A172 (cell line): ENCODE data around the gene KRTAP5-6. TPM values are rescaled to one million over a fixed set of nuclear protein-coding genes. Genes with fewer than 3 reads are reported as not detected.

ENCODE experiments used
- DNase-seq: peaks from one replicate; pipeline ENCODE4 v3.0.0-alpha.2; 2015; ENCODE audit warnings: low spot score
- total RNA-seq: library from RNA; depleted of rRNA; stranded (reverse); fragments of >200 nt; shearing (Covaris generic); gene quantifications from 2 replicates; pipeline ENCODE4 v1.2.3, GENCODE V29; 2014

KRTAP5-6 gene
- total RNA-seq, 1 experiment from 2014 or later: not detected

DNA sequence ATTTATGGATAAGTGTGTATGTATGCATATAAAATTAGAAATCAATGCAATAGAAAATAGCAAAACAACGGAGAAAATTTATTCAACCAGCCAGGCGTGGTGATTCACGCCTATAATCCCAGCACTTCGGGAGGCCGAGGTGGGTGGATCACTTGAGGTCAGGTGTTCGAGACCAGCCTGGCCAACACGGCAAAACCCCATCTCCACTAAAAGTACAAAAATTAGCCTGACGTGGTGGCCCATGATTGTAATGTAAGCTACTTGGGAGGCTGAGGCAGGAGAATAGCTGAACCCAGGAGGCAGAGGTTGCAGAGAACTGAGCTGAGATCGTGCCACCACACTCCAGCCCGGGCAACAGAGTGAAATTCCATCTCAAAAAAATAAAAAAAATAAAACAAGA, 5.5 kb downstream of the KRTAP5-6 start:
- DNase-seq: no peak

- no peak for DNase-seq
Measured at GRCh38 chr11:1703146-1703545, 6.2 kb downstream of the KRTAP5-6 start.

DNA sequence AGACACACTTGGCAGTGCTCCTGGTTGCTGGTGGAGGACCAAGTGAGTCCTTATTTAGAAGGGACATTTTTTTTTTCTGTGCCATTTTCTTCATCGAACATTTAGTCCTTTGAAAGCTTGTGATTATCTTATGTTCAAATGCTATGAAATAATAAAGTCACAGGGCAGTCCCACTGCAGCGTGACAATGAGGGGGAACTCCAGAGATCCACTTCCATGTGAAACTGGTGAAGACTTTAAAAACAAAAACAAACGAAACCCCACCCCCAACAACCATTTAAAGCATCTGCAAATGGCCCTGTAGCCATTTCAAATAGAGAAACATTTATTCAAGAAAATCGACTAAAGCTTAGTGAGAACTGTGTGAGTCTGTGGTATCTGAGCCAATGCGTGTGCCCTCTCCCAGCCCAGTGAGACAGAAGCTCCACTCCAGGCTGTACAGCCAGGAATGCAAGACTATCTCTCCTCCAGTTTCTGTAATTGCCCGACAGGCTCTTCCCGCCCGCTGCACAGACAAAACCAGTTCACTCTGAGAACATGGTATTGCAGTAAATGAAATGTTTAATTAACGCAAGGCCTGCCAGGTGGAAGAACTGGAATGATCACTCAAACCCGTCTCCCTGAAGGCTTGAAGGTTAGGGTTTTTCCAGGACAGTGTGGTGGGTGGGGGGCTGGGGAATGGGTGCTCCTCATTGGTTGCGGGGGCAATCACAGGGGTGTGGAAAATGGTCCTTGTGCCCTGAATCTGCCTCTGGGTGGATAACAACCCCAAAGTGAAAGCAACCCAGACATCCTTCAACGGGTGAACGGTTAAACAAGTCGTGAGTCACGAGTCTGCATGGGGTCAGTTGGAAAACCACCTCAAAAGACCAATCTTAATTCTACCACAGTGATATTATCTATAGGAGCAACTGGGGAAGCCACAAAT, 8.4 kb downstream of the KRTAP5-6 start:
- DNase-seq: peak; percentile 74

- no peak for DNase-seq
Measured at GRCh38 chr11:1706634-1707400, 9.8 kb downstream of the KRTAP5-6 start.

DNA sequence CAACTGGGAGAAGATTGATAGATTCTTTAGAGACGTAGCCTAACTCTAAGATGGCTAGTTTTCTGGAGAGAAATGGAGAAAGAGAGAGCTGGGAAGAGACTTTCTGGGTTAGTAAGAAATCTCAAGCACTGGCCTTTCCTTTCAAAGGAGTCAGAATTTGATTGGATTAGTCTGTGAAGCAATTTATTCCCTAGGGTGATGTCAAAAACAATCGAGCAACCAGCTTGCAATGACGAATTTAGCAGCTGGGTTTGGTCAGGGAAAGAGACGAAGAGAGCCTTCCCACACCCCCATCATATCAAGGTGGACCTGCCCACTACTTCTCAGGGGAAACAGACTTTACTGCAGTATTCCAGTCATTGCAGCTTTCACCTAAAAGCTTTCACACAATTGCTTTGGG, 10.8 kb downstream of the KRTAP5-6 start:
- no peak for DNase-seq

GRCh38 chr11:1708716-1709115, 11.7 kb downstream of the KRTAP5-6 start:
- no peak for DNase-seq

DNA sequence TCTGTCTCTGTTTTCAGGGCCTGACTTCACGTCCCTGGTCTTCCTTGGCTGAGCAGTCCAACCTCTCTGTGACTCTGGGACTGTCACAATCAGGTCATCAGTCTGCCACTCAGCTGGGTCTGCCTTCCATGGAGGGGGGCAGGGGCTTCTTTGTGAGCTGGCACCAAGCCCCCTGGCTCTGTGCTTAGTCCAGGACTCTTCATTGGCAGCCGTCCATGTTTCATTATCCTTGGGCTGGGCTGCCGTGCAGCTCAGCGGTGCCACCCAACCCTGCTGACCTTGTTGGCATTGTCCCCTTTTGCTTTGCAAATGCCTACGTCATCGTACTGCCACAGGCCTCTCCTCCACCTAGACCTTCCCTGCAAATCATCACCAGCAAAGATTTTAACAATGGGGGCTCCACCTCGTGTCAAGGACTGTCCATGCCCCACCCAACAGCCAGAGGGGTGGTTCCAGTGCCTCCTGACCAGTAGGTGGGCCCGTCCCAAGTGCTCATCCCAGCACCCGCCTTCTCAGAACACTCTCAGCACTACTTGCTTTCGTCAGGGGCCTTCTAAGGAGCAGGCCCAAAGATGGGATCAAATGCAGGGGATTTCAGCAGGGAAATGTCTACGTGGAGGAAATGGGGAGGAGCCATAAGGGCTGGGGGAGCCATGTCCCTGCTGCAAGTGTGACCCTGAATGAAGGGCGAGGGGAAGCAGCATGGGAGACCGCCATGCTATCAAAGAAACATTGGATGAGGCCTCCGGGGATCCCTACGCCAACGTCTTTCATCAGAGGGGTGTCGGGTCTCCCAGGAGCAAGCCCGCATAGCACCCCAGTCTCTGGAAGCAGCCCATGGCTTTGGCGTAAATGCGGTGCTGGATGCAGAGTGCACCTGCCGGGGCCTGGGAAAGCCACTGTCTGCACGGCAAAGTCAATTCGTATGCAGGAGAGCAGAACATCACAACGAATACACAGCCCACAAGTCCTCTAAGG, 18.2 kb downstream of the KRTAP5-6 start:
- no peak for DNase-seq

DNA sequence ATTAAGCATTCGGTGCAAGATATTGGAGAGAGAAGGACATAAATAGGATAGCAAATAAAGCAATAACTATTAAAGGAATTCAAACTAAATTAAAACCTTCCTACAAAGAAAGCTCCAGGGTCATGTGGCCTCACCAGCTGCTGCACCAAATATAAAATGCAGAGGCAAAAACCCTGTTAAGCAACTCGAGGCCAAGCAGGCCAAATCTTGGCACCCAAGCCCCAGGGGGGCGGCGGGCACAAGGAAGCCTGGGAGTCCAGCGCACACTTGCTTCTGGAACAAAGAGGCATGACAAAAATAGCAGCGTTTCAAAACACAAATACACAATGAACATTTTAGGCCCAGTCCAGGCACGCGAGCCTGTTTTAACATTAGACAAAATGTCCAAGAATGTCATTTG, 20.8 kb downstream of the KRTAP5-6 start:
- DNase-seq: no peak

DNA sequence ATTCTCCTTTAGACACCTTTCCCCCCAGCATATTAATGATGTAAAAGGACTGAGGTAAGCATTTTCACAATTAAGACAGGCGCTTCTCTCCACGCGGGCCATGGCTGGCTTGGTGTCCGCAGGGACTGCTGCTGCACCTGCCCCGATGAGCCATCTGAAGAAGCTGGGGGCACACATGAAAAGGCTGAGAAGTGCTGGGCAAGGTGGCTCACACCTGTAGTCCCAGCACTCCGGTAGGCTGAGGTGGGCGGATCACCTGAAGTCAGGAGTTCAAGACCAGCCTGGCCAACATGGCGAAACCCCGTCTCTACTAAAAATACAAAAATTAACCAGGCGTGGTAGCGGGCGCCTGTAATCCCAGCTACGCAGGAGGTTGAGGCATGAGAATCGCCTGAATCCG, 21.3 kb downstream of the KRTAP5-6 start:
- no peak for DNase-seq

DNA sequence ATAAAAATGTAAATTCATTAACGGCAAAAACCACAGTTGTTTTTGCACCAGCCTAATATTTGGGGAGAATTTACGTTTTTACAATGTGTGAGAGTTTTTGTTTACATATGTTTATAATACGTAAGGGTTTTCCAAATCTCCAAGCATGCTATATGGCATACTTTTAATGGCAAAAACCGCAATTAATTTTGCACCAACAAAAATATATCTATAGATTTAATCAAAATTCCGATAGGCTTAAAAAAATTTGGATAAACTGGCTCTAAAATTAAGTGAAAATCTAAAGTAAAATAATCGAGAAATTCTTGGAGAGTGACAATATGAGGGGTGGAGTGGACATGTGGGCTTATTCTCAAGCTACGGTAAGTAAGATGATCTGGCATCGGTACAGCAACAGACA, 22.8 kb downstream of the KRTAP5-6 start:
- no peak for DNase-seq

DNA sequence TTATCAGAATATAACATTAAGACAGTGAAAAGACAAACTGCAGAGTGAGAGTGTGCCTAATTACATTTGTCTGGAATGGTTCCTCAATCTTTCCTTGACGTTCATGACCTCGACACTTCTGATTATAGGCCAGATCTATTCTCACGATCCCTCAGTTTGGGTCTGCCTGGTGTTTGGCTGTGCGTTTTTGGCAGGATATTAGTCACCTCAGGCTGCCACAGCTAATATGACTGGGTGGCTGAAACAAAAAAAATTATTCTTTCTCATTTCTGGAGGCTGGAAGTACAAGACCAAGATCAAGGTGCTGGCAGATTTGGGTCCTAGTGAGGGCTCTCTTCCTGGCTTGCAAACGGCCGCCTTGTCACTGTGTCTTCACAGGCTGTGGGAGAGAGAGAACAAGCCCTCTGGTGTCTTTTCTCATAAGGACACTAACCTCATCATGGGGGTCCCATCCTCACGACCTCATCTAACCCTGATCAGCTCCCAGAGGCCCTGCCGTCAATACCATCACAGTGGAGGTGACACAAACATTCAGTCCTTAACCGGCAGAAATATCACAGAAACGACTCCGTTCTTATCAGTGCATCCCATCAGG, 30.2 kb downstream of the KRTAP5-6 start:
- no peak for DNase-seq

GRCh38 chr11:1727861-1728260, 30.9 kb downstream of the KRTAP5-6 start:
- DNase-seq: no peak

- no peak for DNase-seq
Measured at GRCh38 chr11:1728301-1728700, 31.3 kb downstream of the KRTAP5-6 start.

GRCh38 chr11:1728931-1729691, 32.1 kb downstream of the KRTAP5-6 start:
- no peak for DNase-seq

DNA sequence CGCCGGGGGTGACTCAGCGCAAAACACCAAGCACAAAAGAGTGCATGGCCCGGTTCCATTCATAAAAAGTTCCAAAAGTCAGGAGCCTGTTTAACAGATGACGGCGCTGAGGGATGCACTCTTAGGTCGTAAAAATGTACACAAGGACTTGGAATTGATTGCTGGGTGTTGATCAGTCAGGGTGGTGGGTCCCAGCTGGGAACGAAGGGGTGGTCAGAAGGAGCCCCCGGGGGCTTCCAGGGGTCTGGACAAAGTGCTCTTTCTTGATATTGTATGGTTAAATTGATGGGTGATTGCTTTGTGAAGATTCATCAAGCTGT, 32.7 kb downstream of the KRTAP5-6 start:
- no peak for DNase-seq

DNA sequence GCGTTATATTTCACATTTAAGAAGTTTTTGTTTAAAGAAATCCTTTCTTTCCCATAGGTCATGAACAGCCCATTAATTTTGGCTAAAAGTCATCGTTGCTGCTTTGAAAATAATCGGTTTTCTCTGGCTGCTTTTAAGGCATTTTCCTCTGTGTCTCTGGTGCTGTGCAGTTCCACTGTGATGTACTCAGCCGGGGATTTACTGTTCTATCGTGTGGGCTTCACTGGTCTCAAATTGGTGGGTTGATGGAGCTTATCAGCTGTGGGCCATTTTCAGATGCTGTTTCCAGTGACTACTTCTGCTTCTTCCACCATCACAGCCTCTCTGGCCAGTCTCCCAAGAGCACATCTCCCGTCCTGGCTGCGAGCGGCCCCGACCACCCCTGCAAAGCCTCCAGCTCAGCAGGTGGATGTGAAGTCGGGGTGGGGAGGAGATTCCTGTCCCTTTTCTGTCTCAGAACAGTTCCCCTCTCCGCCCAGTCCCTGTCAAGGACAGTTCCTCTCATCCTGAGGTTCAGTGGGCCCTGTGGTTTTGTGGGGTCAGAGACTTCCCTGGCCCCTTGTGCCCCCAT, 33.1 kb downstream of the KRTAP5-6 start:
- DNase-seq: no peak

DNA sequence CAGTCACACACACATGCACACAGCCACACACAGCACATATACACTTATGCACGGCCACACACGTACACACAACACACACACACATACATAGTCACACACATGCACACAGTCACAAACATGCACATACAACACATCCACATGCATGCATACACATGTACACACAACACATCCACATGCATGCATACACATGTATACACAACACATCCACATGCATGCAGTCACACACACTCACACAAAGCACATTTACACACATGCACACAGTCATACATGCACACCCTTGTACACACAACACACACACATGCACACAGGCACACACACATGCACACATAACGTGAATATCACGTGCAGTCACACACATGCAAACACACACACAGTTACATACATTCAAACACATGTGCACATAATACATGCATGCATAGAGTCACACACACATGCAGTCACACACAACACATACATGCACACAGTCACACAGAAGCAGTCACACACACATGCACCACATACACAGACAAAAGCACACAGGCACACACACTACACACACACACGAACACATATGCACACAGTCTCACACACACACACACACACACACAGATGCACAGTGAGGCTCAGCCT, 34.6 kb downstream of the KRTAP5-6 start:
- no peak for DNase-seq

DNA sequence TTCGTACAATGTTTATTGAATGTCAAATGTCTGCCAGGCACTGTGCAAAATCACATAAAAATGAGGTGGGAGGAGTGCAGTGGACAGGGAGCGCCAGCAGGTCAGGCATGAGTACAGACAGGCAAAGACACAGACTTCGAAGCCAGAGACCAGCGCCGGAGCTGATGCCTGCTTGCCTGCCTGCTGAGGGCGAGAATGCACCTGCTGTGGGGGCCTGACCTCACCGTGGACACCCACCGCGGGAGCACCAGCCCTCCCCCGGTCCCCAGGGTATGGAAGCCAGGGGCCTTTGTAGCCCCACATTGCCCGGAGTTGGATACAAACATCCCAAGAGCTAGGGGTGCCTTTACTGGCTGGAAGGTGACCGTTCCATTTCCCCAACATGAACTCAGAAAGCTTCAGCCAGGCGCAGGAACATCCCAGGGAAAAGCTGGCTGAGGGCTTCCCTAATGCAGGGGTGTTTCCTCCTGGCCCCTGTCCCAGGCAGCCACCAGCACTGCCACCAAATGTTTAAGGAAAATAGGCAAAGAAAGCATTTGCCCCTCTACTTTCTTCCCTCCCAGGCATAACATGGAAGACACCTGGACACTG, 35.5 kb downstream of the KRTAP5-6 start:
- no peak for DNase-seq

DNA sequence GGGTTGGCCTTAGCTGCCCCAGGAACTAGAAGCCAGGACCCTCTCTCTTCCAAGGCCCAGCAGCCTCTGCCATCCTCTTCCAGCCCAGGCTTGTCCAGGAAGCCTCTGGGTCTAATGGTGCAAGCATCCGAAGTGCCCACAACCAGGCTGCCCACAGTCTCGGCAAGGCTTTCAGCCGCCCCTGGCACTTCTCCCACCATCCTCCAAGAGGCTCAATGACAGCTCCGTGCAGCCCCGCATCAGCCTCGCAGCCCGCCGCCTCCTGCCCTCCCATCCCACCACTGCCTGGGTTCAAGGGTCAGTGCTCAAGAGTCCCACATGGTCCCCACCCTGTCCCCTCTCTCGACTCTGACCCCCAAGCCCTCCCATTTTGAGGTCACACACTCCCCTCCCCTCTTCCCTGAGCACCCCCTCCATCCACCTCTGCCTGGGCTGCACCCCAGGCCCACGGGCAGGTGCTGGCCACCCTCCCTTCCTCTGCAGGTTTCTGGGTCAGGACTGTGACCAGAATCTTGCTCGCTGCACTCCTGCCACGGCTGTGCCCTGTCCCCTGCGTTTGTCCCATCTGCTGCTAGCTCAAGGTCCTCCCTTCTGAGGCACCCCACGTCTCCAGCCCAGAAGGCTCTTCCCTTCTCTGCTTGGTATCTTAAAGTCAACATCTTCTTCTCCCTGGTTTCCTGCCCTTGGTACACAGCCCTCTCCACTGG, 36.2 kb downstream of the KRTAP5-6 start:
- no peak for DNase-seq
